Astrocyte (in vitro differentiated cells and primary cell): ENCODE results near the gene CTCF. TPM values are rescaled to one million over a fixed set of nuclear protein-coding genes. Genes with fewer than 3 reads are reported as not detected.

ENCODE experiments used
- DNase-seq: peaks from one replicate; pipeline ENCODE4 v3.0.0-alpha.2; 2010; ENCODE audit warnings: low read depth
- FAIRE-seq: peaks from 2 replicates; lab custom pipeline; 2011; peaks lifted over from hg19 to GRCh38; lab: Jason Lieb, UNC
- H2AFZ ChIP-seq: 2 replicates; pipeline ENCODE4 v1.6.0; 2012; ENCODE audit warnings: low read depth, low read length, inconsistent platforms
- H3K27ac ChIP-seq: 2 replicates; pipeline ENCODE4 v1.5.1; 2011; ENCODE audit warnings: low read depth, low read length, inconsistent platforms
- H3K27me3 ChIP-seq: 2 replicates; pipeline ENCODE4 v1.6.0; 2011; ENCODE audit warnings: low read length, inconsistent platforms; ENCODE audit not compliant: insufficient read depth
- H3K36me3 ChIP-seq: 2 replicates; pipeline ENCODE4 v1.5.1; 2011; ENCODE audit warnings: low read length, inconsistent platforms; ENCODE audit not compliant: insufficient read depth
- H3K4me1 ChIP-seq: 2 replicates; pipeline ENCODE4 v1.5.1; 2011; ENCODE audit warnings: low read length, inconsistent platforms; ENCODE audit not compliant: insufficient read depth
- H3K4me2 ChIP-seq: 2 replicates; pipeline ENCODE4 v1.6.0; 2012; ENCODE audit warnings: low read length, inconsistent platforms
- H3K4me3 ChIP-seq: 2 replicates; pipeline ENCODE4 v1.5.1; 2011; ENCODE audit warnings: low read depth, mild to moderate bottlenecking, low read length, inconsistent platforms; ENCODE audit not compliant: insufficient read depth
- H3K79me2 ChIP-seq: 2 replicates; pipeline ENCODE4 v1.6.0; 2012; ENCODE audit warnings: mild to moderate bottlenecking, low read length, inconsistent platforms; ENCODE audit not compliant: insufficient read depth
- H3K9ac ChIP-seq: 2 replicates; pipeline ENCODE4 v1.6.0; 2012; ENCODE audit warnings: mild to moderate bottlenecking, low read length, inconsistent platforms
- H3K9me3 ChIP-seq: 2 replicates; pipeline ENCODE4 v1.5.1; 2012; ENCODE audit warnings: low read depth, mild to moderate bottlenecking, low read length, inconsistent platforms; ENCODE audit not compliant: insufficient read depth
- H4K20me1 ChIP-seq: 2 replicates; pipeline ENCODE4 v1.6.0; 2012; ENCODE audit warnings: low read length, inconsistent platforms; ENCODE audit not compliant: insufficient read depth
- H3K27ac Mint-ChIP-seq: one replicate; pipeline ENCODE4 v1.8.0; 2021; ENCODE audit warnings: mild to moderate bottlenecking, mixed read lengths; ENCODE audit not compliant: unreplicated experiment
- H3K27me3 Mint-ChIP-seq: one replicate; pipeline ENCODE4 v1.8.0; 2021; ENCODE audit warnings: low read depth, mixed read lengths; ENCODE audit not compliant: unreplicated experiment
- H3K36me3 Mint-ChIP-seq: one replicate; pipeline ENCODE4 v1.8.0; 2021; ENCODE audit warnings: low read depth, mixed read lengths; ENCODE audit not compliant: unreplicated experiment
- H3K4me1 Mint-ChIP-seq: one replicate; pipeline ENCODE4 v1.8.0; 2021; ENCODE audit warnings: low read depth, mixed read lengths; ENCODE audit not compliant: unreplicated experiment
- H3K4me3 Mint-ChIP-seq: one replicate; pipeline ENCODE4 v1.8.0; 2021; ENCODE audit warnings: mild to moderate bottlenecking, moderate library complexity, mixed read lengths; ENCODE audit not compliant: unreplicated experiment
- H3K9me3 Mint-ChIP-seq: one replicate; pipeline ENCODE4 v1.8.0; 2021; ENCODE audit warnings: mild to moderate bottlenecking, mixed read lengths; ENCODE audit not compliant: unreplicated experiment
- EZH2 ChIP-seq: IDR thresholded peaks from 2 replicates; pipeline ENCODE4 v1.6.1; 2012; ENCODE audit warnings: mild to moderate bottlenecking, low read length, inconsistent platforms; ENCODE audit not compliant: insufficient read depth
- total RNA-seq: library from RNA; stranded (reverse); gene quantifications from 2 replicates; pipeline ENCODE4 v1.2.1, GENCODE V29; 2021
- TF ChIP-seq, protein P1 (sequence below): IDR thresholded peaks from 2 replicates; pipeline ENCODE4 v1.5.1; 2011; ENCODE audit warnings: low read depth, mild to moderate bottlenecking, inconsistent platforms, low read length, moderate library complexity; ENCODE audit not compliant: insufficient read depth

Gene CTCF
- total RNA-seq, 1 donor from 2014 or later: 26.8 TPM

- H3K27ac ChIP-seq: no peak overlapping the region
- H3K4me3 Mint-ChIP-seq: no peak overlapping the region
- H3K36me3 Mint-ChIP-seq: peaks cover 4% of the 10 kb centered on the region
- no peaks in the 10 kb centered on the region for H3K79me2 ChIP-seq
- H3K27me3 ChIP-seq: peaks cover 27% of the 10 kb centered on the region
- no peak for TF ChIP-seq EZH2
- TF ChIP-seq, protein P1, sequence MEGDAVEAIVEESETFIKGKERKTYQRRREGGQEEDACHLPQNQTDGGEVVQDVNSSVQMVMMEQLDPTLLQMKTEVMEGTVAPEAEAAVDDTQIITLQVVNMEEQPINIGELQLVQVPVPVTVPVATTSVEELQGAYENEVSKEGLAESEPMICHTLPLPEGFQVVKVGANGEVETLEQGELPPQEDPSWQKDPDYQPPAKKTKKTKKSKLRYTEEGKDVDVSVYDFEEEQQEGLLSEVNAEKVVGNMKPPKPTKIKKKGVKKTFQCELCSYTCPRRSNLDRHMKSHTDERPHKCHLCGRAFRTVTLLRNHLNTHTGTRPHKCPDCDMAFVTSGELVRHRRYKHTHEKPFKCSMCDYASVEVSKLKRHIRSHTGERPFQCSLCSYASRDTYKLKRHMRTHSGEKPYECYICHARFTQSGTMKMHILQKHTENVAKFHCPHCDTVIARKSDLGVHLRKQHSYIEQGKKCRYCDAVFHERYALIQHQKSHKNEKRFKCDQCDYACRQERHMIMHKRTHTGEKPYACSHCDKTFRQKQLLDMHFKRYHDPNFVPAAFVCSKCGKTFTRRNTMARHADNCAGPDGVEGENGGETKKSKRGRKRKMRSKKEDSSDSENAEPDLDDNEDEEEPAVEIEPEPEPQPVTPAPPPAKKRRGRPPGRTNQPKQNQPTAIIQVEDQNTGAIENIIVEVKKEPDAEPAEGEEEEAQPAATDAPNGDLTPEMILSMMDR: no peak
- H2AFZ ChIP-seq: no peak overlapping the region
- DNase-seq (no peak), FAIRE-seq (no peak)
- H3K9ac ChIP-seq: no peak overlapping the region
- no peaks in the 10 kb centered on the region for H3K4me1 ChIP-seq
- H3K36me3 ChIP-seq: peaks cover 4% of the 10 kb centered on the region
- no peaks in the 10 kb centered on the region for H3K4me1 Mint-ChIP-seq
- H3K9me3 ChIP-seq: no peaks in the 10 kb centered on the region
- no peak overlapping the region for H3K4me3 ChIP-seq
- no peak overlapping the region for H3K4me2 ChIP-seq
- H3K9me3 Mint-ChIP-seq: peaks cover 3% of the 10 kb centered on the region
- H3K27me3 Mint-ChIP-seq: peaks cover 16% of the 10 kb centered on the region
- H4K20me1 ChIP-seq: peaks cover 11% of the 10 kb centered on the region
- H3K27ac Mint-ChIP-seq: no peak overlapping the region
These were observed 81.7 kb downstream of the CTCF start for GRCh38 chr16:67644038-67644437.

DNA sequence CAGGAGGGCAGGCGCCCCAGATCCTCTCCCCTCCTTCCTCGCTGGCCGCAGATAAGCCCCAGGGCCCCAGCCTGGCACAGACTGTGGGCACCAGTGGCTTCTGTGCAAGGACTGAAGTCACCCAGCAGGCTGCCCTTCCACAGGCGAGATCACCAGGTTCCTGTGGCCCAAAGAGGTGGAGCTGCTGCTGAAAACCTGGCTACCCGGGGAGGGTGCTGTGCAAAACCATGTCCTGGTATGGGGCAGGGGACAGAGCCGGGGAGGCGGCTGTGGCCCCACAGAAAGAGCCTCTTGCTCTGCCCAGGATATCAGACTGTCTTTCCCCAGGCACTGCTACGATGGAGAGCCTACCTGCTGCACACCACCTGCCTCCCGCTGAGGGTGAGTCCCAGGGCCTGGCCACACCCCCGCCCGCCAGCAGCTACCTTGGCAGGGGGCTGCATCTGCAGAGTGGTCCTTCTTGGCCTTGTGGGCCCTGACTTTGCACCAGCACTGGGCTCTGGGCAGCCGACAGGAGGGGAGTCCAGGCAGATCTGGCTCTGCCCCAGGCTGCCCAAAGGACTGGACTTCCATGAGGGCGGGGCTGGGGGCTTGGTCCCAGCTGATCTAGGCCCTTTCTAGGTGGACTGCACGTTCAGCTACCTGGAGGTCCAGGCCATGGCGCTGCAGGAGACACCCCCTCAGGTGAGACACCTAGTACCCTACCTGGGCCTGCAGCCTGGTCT is 83.2 kb downstream of the CTCF start:
- TF ChIP-seq, protein P1: no peak
- TF ChIP-seq EZH2: peak; percentile 56
- H3K9me3 Mint-ChIP-seq: peaks cover 5% of the 10 kb centered on the region
- FAIRE-seq: no peak
- Histone ChIP-seq H3K4me2 (peak overlapping the region; percentile 59), H3K4me3 (no peak overlapping the region), H3K27me3 (peaks cover 41% of the 10 kb centered on the region), H3K27ac (no peak overlapping the region), H3K79me2 (no peaks in the 10 kb centered on the region), H3K4me1 (no peaks in the 10 kb centered on the region), H3K9me3 (no peaks in the 10 kb centered on the region), H4K20me1 (peaks cover 11% of the 10 kb centered on the region), H3K36me3 (no peaks in the 10 kb centered on the region), H2AFZ (no peak overlapping the region), H3K9ac (no peak overlapping the region)
- H3K4me3 Mint-ChIP-seq: no peak overlapping the region
- DNase-seq: no peak
- no peaks in the 10 kb centered on the region for H3K4me1 Mint-ChIP-seq
- peaks cover 31% of the 10 kb centered on the region for H3K27me3 Mint-ChIP-seq
- peaks cover 9% of the 10 kb centered on the region for H3K36me3 Mint-ChIP-seq
- H3K27ac Mint-ChIP-seq: no peak overlapping the region

- H4K20me1 ChIP-seq: peaks cover 16% of the 10 kb centered on the region
- H2AFZ ChIP-seq: no peak overlapping the region
- no peaks in the 10 kb centered on the region for H3K4me1 ChIP-seq
- no peak for DNase-seq
- no peak overlapping the region for H3K27ac ChIP-seq
- peaks cover 52% of the 10 kb centered on the region for H3K27me3 ChIP-seq
- no peak for FAIRE-seq
- Mint-ChIP-seq H3K9me3 (peaks cover 5% of the 10 kb centered on the region), H3K27ac (no peak overlapping the region), H3K4me1 (no peaks in the 10 kb centered on the region), H3K4me3 (no peak overlapping the region), H3K36me3 (peaks cover 11% of the 10 kb centered on the region), H3K27me3 (peaks cover 44% of the 10 kb centered on the region)
- no peak for TF ChIP-seq EZH2
- TF ChIP-seq, protein P1: no peak
- no peak overlapping the region for H3K4me2 ChIP-seq
- no peaks in the 10 kb centered on the region for H3K79me2 ChIP-seq
- no peak overlapping the region for H3K4me3 ChIP-seq
- no peak overlapping the region for H3K9ac ChIP-seq
- no peaks in the 10 kb centered on the region for H3K36me3 ChIP-seq
- H3K9me3 ChIP-seq: no peaks in the 10 kb centered on the region
These were observed 84.9 kb downstream of the CTCF start for GRCh38 chr16:67647111-67647651.
